Ishikawa (cell line): ENCODE results near the gene PISD.

ENCODE experiments used
- MAX ChIP-seq: IDR thresholded peaks from 2 replicates; pipeline ENCODE4 v1.6.1; 2012
- RAD21 ChIP-seq: IDR thresholded peaks from 2 replicates; pipeline ENCODE4 v1.6.1; 2012; ENCODE audit warnings: low read depth
- REST ChIP-seq: IDR thresholded peaks from 2 replicates; pipeline ENCODE4 v1.6.1; 2012; ENCODE audit warnings: low read depth, mild to moderate bottlenecking
- TAF1 ChIP-seq: IDR thresholded peaks from 2 replicates; pipeline ENCODE4 v1.6.1; 2012; ENCODE audit warnings: low read depth, mild to moderate bottlenecking
- ZBTB7A ChIP-seq: IDR thresholded peaks from 2 replicates; pipeline ENCODE4 v1.6.1; 2012; ENCODE audit warnings: low read depth

GRCh38 chr22:31639436-31640039 is 22.5 kb downstream of the PISD start:
- TF ChIP-seq TAF1 (no peak), RAD21 (no peak), REST (no peak), MAX (no peak), ZBTB7A (no peak)
